Mammary epithelial cell (primary cell): ENCODE results near the gene MARF1.

Experiments
- CTCF ChIP-seq, 2 donors: IDR thresholded peaks in 1 of 2; conservative IDR thresholded peaks in 1 of 2; 2 replicates each; pipeline ENCODE4 v1.5.1; 2011 to 2012; ENCODE audit warnings: inconsistent platforms in 2 of 2, low read length in 2 of 2, mild to moderate bottlenecking in 2 of 2, control low read depth in 1 of 2, low read depth in 1 of 2; ENCODE audit not compliant: insufficient read depth in 1 of 2; ENCODE audit errors: extremely low read depth in 1 of 2
- EZH2 ChIP-seq: IDR thresholded peaks from 2 replicates; pipeline ENCODE4 v1.6.1; 2012; ENCODE audit warnings: low read length, inconsistent platforms, borderline replicate concordance

- TF ChIP-seq CTCF (conservative IDR thresholded peaks at IDR 0.05 in 1 of 2, IDR thresholded peaks at IDR 0.05 in 1 of 2; ENCODE audit: extremely low read depth in 1 of 2, insufficient read depth in 1 of 2, low read depth in 1 of 2, low read length in 2 of 2) (no peak), EZH2 (no peak)
Observed at GRCh38 chr16:15607700-15608396, 35.1 kb downstream of the MARF1 start.
